K562 (cell line): ENCODE results near the gene CXorf65. TPM values are rescaled to one million over a fixed set of nuclear protein-coding genes. Genes with fewer than 3 reads are reported as not detected.

Experiments
- ARNT ChIP-seq, 2 experiments: fragments of 450-650 bp; IDR thresholded peaks; 2 replicates each; pipeline ENCODE4 v1.6.1; 2016; ENCODE audit warnings: mild to moderate bottlenecking in 1 of 2
- C11orf30 ChIP-seq: fragments of 450-650 bp; IDR thresholded peaks from 2 replicates; pipeline ENCODE4 v1.6.1; 2016; ENCODE audit warnings: low read depth, mild to moderate bottlenecking
- L3MBTL2 ChIP-seq: fragments of 450-650 bp; IDR thresholded peaks from 2 replicates; pipeline ENCODE4 v1.6.1; 2016; ENCODE audit warnings: mild to moderate bottlenecking, moderate library complexity
- POLR2A ChIP-seq: fragments of 450-650 bp; conservative IDR thresholded peaks from 2 replicates; pipeline ENCODE4 v1.6.1; 2016
- RBFOX2 ChIP-seq: fragments of 200-400 bp; formaldehyde crosslinking; IDR thresholded peaks from 2 replicates; pipeline ENCODE4 v1.6.1; 2017; ENCODE audit warnings: low read depth, mild to moderate bottlenecking, low read length, moderate library complexity
- SIX5 ChIP-seq, 2 experiments: IDR thresholded peaks; 2 replicates each; pipeline ENCODE4 v1.6.1; 2011; ENCODE audit warnings: low read length in 2 of 2, borderline replicate concordance in 1 of 2, low read depth in 1 of 2, mild to moderate bottlenecking in 1 of 2, moderate library complexity in 1 of 2; ENCODE audit not compliant: insufficient read depth in 1 of 2
- U2AF2 ChIP-seq: fragments of 200-400 bp; formaldehyde crosslinking; optimal IDR thresholded peaks from 2 replicates; pipeline ENCODE3; 2017; ENCODE audit warnings: low read depth, mild to moderate bottlenecking, low read length
- YY1 ChIP-seq, 3 experiments: IDR thresholded peaks; 2 replicates each; pipeline ENCODE4 v1.6.1; 2011; ENCODE audit warnings: low read length in 2 of 3, mild to moderate bottlenecking in 2 of 3, moderate library complexity in 2 of 3, borderline replicate concordance in 1 of 3, control low read depth in 1 of 3, low read depth in 1 of 3; ENCODE audit not compliant: insufficient read depth in 3 of 3, insufficient replicate concordance in 2 of 3, control insufficient read depth in 1 of 3, insufficient read length in 1 of 3; ENCODE audit errors: extremely low read depth in 1 of 3
- ZKSCAN1 ChIP-seq: fragments of 150-350 bp; IDR thresholded peaks from 2 replicates; pipeline ENCODE4 v1.6.1; 2016; ENCODE audit warnings: low read depth, low read length
- ZNF143 ChIP-seq: sonication (generic); formaldehyde crosslinking; IDR thresholded peaks from 2 replicates; pipeline ENCODE4 v1.9.0; 2022; ENCODE audit warnings: mild to moderate bottlenecking, missing genetic modification reagents
- polyA plus RNA-seq, 8 experiments: library from polyadenylated mRNA; depleted of rRNA in 4 of 8; stranded (reverse) in 5 of 8; unstranded in 3 of 8; fragments of >200 nt; fragmentation: Nextera tagmentation in 2 of 8; fragmentation: Illumina TruSeq in 1 of 8; extraction: Ambion mirVana in 2 of 8; extraction: Trizol in 1 of 8; gene quantifications; 2 replicates each; pipeline versions ENCODE4 v1.2.1 to v1.2.3, GENCODE V29; 2011 to 2014; ENCODE audit warnings: inconsistent platforms in 1 of 8, missing spikeins in 1 of 8
- total RNA-seq, 7 experiments: library from RNA; depleted of rRNA in 6 of 7; stranded (reverse); fragments of >200 nt in 6 of 7; fragmentation: Illumina TruSeq in 2 of 7; extraction: Trizol in 2 of 7; gene quantifications; 2 replicates each; pipeline versions ENCODE4 v1.2.1 to v1.2.3, GENCODE V29; 2011 to 2021; ENCODE audit warnings: low replicate concordance in 1 of 7
- TF ChIP-seq, protein P1 (sequence below): fragments of 250-450 bp; sonication (Bioruptor Pico); IDR thresholded peaks from 2 replicates; pipeline ENCODE4 v1.8.0; 2021; ENCODE audit warnings: mild to moderate bottlenecking, moderate library complexity
- TF ChIP-seq, protein P2 (sequence below): fragments of 450-650 bp; IDR thresholded peaks from 2 replicates; pipeline ENCODE4 v1.6.1; 2016; ENCODE audit warnings: mild to moderate bottlenecking, moderate library complexity
- TF ChIP-seq, protein P3 (sequence below): fragments of 450-650 bp; IDR thresholded peaks from 2 replicates; pipeline ENCODE4 v1.6.1; 2014; ENCODE audit warnings: low read depth, mild to moderate bottlenecking, moderate library complexity, borderline replicate concordance

The CXorf65 gene
- total and polyA plus RNA-seq, 9 of the 15 experiments (the other 6 are each of a cell fraction or from before 2014, with no cell fraction given): 1.4 to 8.4 (median 2.9) TPM

DNA sequence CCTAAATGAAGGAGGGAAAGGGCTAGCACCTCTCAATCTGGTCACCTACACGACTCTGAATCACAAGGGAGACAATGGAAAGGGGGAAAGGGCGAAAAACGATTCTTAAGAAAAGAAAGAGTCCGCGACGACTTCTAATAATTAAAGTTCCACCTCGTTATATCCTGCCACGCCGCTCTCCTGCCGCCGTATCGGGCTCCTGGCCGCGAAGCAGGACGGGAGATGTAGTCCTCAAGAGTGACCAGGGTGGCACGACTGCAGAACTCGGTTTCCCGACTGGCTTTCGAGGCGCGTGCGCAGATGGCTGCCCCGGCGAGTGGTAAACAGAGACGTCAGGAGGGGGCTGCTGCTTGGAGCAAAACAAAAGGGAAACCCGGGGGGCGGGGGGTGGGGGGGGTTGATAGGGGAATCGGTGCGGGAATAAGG, 11.0 kb downstream of the CXorf65 start, which contains the start of gene FOXO4 (continued):
- TF ChIP-seq, protein P1, sequence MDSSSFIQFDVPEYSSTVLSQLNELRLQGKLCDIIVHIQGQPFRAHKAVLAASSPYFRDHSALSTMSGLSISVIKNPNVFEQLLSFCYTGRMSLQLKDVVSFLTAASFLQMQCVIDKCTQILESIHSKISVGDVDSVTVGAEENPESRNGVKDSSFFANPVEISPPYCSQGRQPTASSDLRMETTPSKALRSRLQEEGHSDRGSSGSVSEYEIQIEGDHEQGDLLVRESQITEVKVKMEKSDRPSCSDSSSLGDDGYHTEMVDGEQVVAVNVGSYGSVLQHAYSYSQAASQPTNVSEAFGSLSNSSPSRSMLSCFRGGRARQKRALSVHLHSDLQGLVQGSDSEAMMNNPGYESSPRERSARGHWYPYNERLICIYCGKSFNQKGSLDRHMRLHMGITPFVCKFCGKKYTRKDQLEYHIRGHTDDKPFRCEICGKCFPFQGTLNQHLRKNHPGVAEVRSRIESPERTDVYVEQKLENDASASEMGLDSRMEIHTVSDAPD (CRISPR knock-in tag): no peak
- TF ChIP-seq U2AF2 (no peak), L3MBTL2 (peak; percentile 58), POLR2A (peak; percentile 63), YY1 (IDR thresholded peaks at IDR 0.05; ENCODE audit: borderline replicate concordance in 1 of 3, control insufficient read depth in 1 of 3, extremely low read depth in 1 of 3, insufficient read depth in 3 of 3, insufficient read length in 1 of 3, insufficient replicate concordance in 2 of 3, low read depth in 1 of 3, low read length in 2 of 3) (peak in 2 of 3 experiments; percentile 10 to 15), SIX5 (IDR thresholded peaks at IDR 0.05; ENCODE audit: borderline replicate concordance in 1 of 2, insufficient read depth in 1 of 2, low read depth in 1 of 2, low read length in 2 of 2) (peak; percentile 68 to 70; a peak in 2 of 4 replicates), RBFOX2 (peak; percentile 68), C11orf30 (no peak), ARNT (IDR thresholded peaks at IDR 0.05) (0 out of 4 replicates have a peak, but pooled peaks of 1 of the 2 experiments have one; percentile 19), ZKSCAN1 (no peak), ZNF143 (CRISPR knock-in tag) (peak; percentile 84)
- TF ChIP-seq, protein P2, sequence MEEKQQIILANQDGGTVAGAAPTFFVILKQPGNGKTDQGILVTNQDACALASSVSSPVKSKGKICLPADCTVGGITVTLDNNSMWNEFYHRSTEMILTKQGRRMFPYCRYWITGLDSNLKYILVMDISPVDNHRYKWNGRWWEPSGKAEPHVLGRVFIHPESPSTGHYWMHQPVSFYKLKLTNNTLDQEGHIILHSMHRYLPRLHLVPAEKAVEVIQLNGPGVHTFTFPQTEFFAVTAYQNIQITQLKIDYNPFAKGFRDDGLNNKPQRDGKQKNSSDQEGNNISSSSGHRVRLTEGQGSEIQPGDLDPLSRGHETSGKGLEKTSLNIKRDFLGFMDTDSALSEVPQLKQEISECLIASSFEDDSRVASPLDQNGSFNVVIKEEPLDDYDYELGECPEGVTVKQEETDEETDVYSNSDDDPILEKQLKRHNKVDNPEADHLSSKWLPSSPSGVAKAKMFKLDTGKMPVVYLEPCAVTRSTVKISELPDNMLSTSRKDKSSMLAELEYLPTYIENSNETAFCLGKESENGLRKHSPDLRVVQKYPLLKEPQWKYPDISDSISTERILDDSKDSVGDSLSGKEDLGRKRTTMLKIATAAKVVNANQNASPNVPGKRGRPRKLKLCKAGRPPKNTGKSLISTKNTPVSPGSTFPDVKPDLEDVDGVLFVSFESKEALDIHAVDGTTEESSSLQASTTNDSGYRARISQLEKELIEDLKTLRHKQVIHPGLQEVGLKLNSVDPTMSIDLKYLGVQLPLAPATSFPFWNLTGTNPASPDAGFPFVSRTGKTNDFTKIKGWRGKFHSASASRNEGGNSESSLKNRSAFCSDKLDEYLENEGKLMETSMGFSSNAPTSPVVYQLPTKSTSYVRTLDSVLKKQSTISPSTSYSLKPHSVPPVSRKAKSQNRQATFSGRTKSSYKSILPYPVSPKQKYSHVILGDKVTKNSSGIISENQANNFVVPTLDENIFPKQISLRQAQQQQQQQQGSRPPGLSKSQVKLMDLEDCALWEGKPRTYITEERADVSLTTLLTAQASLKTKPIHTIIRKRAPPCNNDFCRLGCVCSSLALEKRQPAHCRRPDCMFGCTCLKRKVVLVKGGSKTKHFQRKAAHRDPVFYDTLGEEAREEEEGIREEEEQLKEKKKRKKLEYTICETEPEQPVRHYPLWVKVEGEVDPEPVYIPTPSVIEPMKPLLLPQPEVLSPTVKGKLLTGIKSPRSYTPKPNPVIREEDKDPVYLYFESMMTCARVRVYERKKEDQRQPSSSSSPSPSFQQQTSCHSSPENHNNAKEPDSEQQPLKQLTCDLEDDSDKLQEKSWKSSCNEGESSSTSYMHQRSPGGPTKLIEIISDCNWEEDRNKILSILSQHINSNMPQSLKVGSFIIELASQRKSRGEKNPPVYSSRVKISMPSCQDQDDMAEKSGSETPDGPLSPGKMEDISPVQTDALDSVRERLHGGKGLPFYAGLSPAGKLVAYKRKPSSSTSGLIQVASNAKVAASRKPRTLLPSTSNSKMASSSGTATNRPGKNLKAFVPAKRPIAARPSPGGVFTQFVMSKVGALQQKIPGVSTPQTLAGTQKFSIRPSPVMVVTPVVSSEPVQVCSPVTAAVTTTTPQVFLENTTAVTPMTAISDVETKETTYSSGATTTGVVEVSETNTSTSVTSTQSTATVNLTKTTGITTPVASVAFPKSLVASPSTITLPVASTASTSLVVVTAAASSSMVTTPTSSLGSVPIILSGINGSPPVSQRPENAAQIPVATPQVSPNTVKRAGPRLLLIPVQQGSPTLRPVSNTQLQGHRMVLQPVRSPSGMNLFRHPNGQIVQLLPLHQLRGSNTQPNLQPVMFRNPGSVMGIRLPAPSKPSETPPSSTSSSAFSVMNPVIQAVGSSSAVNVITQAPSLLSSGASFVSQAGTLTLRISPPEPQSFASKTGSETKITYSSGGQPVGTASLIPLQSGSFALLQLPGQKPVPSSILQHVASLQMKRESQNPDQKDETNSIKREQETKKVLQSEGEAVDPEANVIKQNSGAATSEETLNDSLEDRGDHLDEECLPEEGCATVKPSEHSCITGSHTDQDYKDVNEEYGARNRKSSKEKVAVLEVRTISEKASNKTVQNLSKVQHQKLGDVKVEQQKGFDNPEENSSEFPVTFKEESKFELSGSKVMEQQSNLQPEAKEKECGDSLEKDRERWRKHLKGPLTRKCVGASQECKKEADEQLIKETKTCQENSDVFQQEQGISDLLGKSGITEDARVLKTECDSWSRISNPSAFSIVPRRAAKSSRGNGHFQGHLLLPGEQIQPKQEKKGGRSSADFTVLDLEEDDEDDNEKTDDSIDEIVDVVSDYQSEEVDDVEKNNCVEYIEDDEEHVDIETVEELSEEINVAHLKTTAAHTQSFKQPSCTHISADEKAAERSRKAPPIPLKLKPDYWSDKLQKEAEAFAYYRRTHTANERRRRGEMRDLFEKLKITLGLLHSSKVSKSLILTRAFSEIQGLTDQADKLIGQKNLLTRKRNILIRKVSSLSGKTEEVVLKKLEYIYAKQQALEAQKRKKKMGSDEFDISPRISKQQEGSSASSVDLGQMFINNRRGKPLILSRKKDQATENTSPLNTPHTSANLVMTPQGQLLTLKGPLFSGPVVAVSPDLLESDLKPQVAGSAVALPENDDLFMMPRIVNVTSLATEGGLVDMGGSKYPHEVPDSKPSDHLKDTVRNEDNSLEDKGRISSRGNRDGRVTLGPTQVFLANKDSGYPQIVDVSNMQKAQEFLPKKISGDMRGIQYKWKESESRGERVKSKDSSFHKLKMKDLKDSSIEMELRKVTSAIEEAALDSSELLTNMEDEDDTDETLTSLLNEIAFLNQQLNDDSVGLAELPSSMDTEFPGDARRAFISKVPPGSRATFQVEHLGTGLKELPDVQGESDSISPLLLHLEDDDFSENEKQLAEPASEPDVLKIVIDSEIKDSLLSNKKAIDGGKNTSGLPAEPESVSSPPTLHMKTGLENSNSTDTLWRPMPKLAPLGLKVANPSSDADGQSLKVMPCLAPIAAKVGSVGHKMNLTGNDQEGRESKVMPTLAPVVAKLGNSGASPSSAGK: peak; percentile 61
- TF ChIP-seq, protein P3, sequence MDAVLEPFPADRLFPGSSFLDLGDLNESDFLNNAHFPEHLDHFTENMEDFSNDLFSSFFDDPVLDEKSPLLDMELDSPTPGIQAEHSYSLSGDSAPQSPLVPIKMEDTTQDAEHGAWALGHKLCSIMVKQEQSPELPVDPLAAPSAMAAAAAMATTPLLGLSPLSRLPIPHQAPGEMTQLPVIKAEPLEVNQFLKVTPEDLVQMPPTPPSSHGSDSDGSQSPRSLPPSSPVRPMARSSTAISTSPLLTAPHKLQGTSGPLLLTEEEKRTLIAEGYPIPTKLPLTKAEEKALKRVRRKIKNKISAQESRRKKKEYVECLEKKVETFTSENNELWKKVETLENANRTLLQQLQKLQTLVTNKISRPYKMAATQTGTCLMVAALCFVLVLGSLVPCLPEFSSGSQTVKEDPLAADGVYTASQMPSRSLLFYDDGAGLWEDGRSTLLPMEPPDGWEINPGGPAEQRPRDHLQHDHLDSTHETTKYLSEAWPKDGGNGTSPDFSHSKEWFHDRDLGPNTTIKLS: peak; percentile 55; the same call in 1 of the 2 replicates
